DMS 273 (cell line): Measurements from ENCODE around the gene ARL15.

Experiments
- DNase-seq: peaks from one replicate; lab custom pipeline; 2025; ENCODE audit not compliant: unreplicated experiment; lab: John Stamatoyannopoulos, UW

ARL15 gene

DNA sequence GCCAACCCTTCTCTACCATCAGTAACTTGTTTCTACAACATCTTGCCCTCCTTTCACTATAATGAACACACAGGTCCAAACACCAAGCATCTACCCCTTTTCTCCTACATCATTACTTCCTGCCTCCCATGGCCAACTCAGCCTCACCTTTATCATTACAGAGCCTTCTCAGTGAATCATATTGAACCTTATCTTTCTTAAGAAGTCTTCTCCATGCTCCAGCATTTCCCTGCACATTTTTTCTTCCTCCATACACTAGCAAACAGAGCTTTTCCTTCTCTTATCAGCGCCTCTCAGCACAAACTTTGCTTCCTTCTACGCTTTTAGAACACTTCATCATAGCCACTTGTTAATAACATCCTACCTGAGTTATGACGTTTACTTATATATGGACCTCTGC lies 148.2 kb downstream of the ARL15 start:
- DNase-seq = no peak

DNA sequence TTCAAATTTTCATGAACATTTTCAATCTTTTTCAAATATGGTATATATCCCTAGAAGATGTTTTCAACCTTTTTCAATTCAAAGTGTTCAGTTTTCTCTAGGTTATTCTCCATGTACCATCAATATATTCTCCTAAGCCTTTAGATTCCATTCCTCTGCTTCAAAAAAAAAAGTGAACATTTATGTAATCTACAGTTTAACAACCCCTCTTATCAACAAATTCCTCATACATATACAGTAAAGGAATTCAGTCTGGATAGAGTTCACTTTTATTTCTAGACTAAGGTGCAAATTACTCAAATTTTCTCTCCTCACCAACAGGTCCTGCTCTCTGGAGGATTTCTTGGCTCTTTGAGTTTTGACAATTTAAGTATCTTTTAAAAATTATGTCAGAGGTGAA lies 150.0 kb downstream of the ARL15 start:
- DNase-seq = no peak

DNA sequence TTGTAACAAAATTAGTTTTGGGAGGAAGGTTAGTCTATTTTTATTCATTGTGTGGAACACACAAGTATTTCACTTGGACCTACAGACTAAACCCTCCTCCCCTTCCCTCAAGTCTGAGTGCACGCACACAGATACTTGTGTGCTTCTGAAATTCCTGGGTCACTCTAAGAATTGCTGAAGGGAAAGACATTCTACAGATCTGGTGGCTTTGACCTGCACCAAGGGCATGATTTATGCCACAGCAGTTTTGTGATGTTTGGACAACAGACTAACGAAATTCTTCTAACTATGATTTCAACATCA lies 150.5 kb downstream of the ARL15 start:
- no peak for DNase-seq

DNA sequence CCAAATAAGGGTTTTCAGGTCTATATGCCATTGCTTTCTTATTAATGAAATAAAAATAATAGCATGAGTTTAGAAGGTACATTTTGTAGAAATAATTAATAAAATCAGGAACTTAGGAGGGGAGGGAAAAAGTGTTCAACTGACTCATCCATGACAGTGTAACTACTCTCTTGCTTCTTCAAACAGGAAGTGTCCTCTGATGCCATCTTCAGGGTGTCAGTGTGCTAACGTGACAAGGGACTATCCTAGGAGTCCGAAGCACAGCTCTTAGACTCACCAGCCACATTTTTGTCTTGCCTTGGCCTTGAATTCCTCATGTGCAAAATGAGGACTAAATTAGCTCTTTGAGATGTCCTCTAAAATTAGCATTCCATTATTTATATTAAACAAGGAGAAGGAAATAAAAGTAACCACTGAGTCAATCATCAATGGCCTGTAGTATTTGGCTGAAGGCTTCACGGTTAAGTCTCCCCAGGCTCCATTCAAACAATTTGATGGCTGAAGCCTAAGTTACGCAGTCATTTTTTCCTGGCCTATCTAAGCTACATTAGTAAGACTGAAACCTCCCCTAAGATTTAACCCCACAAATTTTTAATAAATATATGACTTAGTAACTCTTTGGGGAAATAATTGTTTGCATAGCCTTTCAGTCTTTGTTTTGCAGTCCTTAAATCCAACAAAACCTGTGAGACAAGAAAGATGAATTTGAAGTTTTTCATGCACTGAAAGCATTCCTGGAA lies 151.1 kb downstream of the ARL15 start:
- DNase-seq = no peak

DNA sequence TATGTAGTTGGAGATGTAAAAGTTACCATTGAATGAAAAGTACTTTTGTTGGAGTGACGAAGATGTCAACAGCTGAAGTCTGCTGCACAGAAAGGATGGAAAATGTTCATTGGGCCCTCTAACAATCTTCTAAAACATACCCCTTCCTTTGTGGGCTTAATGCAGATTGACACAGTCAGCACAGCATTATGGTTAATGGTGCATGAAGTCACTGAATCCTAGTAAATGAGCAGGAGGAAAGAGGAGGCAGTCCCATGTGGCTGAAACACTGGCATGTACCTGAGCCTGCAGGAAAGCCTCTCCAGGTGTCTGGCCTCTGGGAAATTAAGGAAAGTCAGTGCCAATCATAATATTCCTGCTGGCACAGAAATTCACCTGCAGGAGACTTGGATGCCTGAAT lies 153.8 kb downstream of the ARL15 start:
- DNase-seq = no peak

DNA sequence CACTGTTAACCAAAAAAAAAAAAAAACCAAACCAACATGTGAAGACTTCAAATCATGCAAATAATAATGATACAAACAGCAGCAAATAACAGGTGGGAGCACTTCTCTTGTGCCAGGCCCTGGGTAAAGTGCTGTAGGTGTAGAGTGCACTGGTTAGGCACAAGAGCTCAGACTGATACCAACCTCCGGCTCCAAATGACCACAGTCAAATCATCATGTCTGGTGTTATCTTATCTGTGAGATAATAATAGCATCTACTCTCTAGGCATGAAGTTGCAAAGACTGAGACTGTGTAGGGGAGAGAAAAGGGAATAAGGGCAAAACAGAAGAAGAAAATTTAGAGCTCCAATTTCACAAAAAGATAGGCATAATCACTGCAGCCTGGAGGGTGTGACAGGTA lies 159.5 kb downstream of the ARL15 start:
- DNase-seq = no peak

DNA sequence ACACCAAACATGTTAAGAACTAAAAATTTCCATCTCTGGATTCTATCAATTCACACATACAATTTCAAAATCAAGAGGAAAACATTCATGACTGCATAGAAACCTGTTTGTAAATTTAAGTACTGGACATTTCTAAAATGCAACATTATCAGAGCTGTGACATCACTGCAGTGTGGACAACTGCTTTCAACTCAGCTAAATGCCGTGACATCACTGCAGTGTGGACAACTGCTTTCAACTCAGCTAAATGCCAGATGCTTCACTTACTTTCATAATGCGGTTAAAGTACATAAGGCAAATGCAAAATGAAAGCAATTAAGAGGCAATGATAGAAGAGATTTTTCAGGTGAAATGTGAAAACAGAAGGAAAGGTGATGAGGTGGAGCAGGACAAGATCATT lies 161.5 kb downstream of the ARL15 start:
- DNase-seq = no peak

DNA sequence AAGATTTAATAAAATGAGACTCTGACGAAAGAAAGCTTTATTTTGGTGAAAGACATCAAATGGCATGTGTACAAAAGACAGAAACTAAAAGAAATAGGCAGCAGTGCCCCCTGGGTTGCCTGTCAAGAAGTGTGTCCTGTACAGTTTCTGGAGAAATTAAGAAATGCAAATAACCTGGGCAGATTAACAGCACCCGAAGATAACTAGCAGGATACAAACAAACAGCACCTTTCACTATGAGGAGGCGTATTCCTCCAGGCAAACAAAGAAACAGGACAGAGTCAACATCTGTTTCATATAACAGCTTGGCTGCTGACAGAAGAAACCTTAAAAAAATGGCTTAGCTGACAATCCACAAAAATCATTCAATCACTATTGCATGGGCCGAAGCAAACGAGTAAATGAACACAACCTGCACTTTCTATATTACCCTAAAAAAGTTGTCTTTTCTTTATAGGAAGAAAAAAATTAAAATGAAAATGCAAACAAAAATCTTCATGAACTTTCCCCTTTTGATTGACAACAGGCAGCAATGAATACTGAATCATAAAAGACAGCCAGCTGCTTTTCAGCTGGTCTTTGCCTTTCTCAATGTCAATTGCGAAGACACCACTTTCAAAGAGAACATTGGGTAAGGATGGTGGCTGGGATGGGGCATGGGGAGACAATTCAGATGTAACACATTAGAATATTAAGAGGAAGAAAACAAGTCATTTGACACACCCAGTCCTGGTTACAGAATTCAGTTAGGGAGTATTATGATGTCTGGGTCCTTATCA lies 162.1 kb downstream of the ARL15 start:
- no peak for DNase-seq

DNA sequence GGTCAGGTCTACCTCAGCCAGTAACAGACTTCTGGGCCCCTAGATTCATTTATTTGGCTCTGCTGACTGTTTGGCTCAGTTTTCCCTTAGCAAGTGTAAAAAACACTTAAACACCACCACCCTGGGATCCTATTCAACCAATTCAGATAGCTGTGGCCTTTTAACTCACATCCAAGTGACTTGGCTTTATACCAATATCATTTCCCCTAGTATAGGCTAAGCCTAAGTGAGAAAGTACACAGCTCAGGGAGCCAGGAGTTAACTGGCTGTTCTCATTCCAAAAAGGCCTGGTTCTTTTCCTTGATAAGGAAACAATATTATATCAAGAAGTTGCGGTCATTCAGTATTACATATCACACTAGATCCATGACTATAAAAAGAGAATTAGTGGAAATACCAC lies 163.5 kb downstream of the ARL15 start:
- DNase-seq = no peak

DNA sequence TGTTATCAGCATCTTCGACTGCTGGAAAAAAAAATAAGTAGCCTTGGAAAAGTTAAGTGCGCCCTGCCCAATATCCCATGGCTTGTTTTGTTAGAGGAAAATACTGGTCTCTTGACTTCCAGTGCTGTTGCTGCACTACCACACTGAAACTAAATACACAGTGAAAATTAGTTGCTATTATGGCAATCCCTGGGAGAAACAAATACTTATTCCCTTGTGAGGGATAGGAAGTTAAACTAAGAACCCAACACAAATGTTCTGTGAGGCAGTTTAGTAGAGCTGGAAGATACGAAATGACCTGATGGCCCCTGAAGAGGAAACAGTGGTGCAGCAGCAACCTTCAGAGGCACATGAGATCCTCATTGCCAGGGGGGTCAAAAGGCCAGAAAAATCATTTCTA lies 164.0 kb downstream of the ARL15 start:
- DNase-seq = no peak

DNA sequence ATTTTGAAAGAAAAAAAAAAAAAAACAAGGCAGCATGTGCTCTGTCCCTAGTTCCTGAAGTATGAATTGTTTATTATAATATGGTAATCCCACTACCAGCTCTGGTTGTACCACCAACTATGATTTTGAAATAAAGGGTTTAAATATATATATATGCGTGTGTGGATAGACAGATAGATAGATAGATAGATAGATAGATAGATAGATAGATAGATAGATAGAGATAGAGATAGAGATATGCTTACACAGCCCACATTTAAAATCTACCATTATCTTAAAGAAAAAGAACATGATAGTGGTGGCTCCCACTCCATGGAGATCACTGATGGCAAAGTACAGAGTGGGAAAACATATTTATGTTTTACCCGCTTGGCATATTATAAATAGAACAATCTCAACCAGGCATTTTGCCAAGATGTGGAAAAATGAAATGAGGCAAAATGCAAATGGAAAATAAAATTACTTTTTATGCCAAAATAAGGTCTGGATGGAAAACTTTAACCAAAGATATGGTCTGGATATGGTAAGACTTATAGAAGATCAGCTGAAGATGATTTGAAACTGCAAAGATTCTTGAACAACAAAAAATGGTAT lies 170.0 kb downstream of the ARL15 start:
- no peak for DNase-seq

DNA sequence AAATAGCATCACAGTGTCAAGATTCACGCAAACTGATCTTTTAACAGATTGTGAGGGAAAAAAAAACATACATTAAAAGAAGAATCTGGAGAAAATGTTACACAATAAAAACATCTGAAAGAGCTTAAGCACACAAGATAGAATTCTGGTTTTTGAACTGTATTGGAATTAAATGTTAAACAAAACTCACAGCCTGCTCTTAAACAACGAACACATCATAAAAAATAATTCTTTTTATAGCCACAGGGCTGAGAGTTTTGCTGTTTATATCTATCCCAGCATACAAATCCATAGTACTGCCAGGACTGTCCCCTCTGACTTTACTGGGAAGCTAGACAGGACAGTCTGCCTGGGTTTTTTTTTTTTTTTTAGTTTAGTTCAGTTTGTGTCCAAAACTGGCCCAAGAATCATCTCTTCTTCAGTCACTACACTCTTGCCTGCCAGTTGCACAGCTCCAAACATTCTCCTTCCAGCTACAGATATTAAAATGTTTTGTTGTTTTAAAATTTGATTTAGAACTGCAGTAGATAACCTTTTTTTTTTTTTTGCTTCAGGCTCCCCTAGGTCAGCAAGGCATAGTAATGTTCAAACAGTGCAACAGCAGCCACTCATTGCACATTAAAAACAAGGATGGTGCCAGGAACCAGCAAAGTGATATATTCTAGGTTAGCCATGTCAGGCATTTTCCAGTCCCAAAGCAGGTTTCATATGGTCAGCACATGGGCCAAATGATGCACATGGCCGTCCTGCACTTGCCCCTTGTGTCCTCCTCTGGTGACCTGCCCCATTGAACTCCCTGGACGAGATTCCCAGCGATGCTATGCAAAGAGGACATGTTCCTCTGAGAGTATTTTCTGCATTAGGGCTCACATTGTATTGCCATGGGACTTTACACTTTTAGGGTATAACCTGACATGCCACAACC lies 173.6 kb downstream of the ARL15 start:
- no peak for DNase-seq

DNA sequence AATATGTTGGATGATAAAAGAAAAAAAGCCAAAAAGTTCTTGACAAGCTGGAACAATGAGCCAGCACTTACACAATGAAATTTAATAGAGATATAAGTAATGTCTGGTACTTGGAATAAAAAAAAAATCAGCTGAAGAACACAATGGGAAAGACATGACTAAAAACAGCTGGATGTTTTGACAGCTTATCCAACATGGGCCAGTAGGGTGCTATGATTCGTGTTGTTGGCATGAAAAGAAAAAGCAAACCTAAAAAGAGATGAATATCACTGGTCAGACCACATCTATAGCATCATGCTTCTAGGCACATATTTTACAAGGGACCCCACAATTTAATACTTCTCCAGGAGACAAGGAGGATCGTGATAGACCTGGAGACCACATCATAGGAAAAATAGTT lies 175.3 kb downstream of the ARL15 start:
- no peak for DNase-seq

DNA sequence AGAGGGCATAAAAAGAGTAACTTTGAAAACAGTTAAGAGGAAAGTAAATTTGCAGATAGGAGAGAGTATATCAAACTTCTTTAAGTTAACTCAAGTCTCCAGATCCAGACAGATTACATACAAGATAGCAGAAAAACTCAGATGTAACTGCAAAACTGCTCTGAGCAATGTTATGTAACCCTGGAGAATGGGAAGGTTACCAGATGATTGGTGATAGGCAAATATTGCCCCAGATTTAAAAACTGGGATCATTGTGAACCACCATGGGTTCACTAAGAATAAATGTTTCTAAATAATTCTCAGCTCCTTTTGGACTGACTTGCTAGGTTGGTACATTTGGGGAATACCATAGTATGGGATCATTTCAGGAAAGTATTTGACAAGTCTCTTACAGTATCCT lies 176.5 kb downstream of the ARL15 start:
- DNase-seq = no peak

DNA sequence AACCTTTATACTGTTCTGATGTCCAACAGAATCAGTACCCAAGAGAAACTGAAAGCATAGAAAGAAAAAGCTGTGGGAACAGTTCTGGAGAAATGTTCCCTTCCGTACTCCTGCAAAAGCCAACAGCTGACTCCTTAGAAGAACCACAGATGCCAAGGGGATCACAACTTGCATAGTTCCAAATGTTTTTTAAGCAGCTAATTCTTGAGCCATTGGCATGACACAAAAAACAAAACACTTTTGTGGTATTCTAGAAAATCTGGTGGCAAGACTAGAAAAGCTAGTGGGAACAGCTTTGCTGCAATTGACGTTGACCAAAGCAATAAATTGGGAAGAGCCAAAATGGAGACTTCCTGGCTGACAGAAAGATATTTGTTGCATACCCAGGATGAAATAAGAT lies 189.9 kb downstream of the ARL15 start:
- no peak for DNase-seq

DNA sequence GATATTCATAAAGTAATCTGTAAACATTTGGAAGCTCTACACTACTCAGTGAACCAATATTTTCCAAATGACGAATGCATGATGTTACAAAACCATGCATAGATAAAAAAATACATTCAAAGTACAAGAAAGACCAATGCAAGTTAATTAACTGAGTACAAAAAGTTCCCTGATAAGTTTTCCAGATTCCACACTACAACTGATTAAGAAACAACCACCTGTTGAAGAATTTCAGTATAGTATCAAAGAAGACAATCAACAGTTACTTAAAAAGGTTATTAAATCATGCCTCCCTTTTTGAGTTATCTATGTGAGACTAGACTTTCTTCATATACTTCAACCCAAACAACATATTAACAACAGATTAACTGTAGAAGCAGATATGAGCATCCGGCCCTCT lies 192.4 kb downstream of the ARL15 start:
- DNase-seq = no peak

DNA sequence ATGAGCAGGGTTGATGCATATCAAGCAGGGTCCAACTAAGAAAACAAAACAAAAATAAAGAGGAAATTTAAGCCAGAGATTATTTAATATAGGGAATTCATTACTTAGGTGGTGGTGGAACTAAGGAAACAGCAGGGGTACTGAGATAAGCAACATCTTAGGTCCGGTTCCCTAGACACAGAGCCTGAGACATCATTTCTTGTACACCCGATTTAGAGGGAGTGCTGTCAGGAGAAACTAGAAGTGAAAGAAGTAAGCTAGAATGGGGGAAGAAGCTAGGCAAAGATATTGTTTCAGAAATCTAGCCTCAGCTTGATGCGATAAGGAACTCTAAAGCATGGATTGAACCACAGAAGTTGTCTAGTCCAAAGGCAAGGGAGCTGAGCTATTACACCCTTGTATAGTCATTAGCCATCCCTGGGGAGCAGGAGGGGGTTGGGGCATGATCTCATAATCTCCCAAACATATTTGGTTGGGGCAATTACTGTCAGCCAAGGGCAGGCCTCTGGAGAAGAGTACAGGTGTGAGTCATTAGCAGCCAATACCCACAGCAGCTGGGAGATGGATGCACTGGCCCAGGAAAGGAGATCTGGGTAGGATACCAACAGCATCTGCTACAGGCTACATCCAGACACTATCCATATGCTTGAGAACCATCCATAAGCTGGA lies 194.5 kb downstream of the ARL15 start:
- peak; percentile 84 for DNase-seq

DNA sequence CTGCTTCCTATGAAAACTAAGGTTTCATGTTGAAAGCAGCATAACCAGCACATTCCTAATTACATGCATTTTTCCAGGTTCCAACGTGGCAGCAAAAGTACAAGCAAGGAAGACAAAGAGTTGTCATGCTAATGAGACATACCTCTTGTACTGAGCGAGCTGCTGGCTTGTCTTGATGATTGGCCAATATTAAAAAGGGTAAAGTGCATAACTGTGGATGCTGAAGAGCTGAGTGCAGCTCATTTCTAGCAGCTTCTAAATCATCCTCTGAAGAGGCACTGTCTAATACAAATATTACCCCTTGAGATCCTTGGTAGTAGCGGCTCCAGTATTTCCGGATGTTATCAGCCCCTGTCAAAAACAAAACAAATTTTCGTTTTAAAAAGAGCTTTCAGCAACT lies 197.3 kb downstream of the ARL15 start:
- DNase-seq = no peak

DNA sequence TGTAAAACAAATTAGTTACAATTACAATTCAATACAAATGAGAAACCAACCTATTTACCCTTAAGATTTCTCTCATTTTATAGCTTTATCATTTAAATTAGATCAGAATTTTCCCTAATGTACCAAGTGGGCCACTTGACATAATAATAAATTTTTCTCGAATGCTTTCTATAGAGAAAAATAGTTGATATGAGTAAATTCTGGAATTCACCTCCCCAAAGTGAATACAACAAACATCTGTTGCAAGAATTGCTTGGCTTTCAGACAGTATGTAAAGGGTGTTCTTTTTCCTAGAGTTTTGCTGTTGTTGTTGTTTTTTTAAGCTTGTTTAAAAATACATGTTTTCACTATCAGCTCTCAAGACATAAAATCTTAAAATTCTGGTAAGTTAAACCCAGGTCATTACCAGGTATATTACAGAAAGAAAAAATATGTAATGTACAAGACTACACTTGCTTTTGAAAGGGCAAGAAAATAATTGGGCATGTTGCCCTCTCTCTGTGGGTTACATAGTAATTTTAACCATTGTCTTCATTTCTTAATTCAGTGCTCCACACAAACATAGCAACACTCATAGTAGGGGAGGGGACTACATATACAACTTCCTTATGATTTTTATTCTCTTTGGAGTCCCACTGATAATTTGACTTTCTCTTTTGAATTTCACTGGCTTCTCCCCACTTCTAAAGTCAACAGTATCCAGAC lies 200.6 kb downstream of the ARL15 start:
- no peak for DNase-seq

DNA sequence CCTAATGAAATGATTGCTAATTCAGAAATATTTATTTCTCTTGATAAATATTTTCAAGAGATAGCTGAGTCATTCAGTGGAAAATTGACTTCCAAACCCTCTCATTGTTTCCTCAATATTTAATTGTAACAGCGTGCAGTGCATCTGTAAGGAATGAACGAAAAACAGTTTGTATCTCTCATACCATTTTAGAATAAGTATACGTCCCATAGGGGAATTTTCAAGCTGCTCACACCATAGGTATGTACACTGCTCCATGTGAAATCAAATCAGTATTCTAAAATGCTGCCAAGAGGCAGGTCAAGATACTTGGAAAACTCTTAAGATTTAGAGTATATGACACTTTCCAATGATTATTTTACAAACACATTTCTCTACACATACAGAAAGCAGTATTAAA lies 202.2 kb downstream of the ARL15 start:
- no peak for DNase-seq
